Measurements from ENCODE around the gene MGAT3. TPM values are rescaled to one million over a fixed set of nuclear protein-coding genes. Genes with fewer than 3 reads are reported as not detected.

MGAT3 gene
- total RNA-seq, 2 donors from 2014 or later: 8.9 to 19.1 TPM

- no peak overlapping the region for H3K27ac ChIP-seq
- H3K9ac ChIP-seq (ENCODE audit: low read depth in 2 of 2, low read length in 2 of 2): no peak overlapping the region
- H3K27me3 ChIP-seq: no peaks in the 10 kb centered on the region
- no peak for DNase-seq
- intact Hi-C loops (cut with DNase I): no loop called here
- no peak overlapping the region for H3K4me3 ChIP-seq
- no peak for TF ChIP-seq CTCF (IDR thresholded peaks at IDR 0.05)
- H3K9me3 ChIP-seq: no peaks in the 10 kb centered on the region
- no peaks in the 10 kb centered on the region for H3K4me1 ChIP-seq
- peaks cover 19% of the 10 kb centered on the region for H3K36me3 ChIP-seq
These were observed 54.4 kb downstream of the MGAT3 start for GRCh38 chr22:39511226-39511625.

GRCh38 chr22:39512026-39512425 lies 55.2 kb downstream of the MGAT3 start:
- Histone ChIP-seq H3K27me3 (no peaks in the 10 kb centered on the region), H3K36me3 (peaks cover 12% of the 10 kb centered on the region), H3K4me1 (no peaks in the 10 kb centered on the region), H3K9ac (ENCODE audit: low read depth in 2 of 2, low read length in 2 of 2) (no peak overlapping the region), H3K4me3 (no peak overlapping the region), H3K27ac (no peak overlapping the region), H3K9me3 (no peaks in the 10 kb centered on the region)
- DNase-seq: no peak
- intact Hi-C loops (cut with DNase I): no loop called here
- no peak for TF ChIP-seq CTCF (IDR thresholded peaks at IDR 0.05)

GRCh38 chr22:39513791-39514190 lies 57.0 kb downstream of the MGAT3 start:
- Histone ChIP-seq H3K4me3 (no peak overlapping the region), H3K27ac (no peak overlapping the region), H3K27me3 (no peaks in the 10 kb centered on the region), H3K9ac (ENCODE audit: low read depth in 2 of 2, low read length in 2 of 2) (no peak overlapping the region), H3K4me1 (peaks cover 2% of the 10 kb centered on the region), H3K36me3 (peaks cover 12% of the 10 kb centered on the region), H3K9me3 (no peaks in the 10 kb centered on the region)
- intact Hi-C loops (cut with DNase I): no loop called here
- TF ChIP-seq CTCF (IDR thresholded peaks at IDR 0.05): no peak
- DNase-seq: no peak

GRCh38 chr22:39514373-39514973 lies 57.7 kb downstream of the MGAT3 start:
- Histone ChIP-seq H3K9me3 (no peaks in the 10 kb centered on the region), H3K36me3 (peaks cover 12% of the 10 kb centered on the region), H3K9ac (ENCODE audit: low read depth in 2 of 2, low read length in 2 of 2) (no peak overlapping the region), H3K4me1 (peaks cover 5% of the 10 kb centered on the region), H3K27me3 (no peaks in the 10 kb centered on the region), H3K27ac (no peak overlapping the region), H3K4me3 (no peak overlapping the region)
- peak; percentile 74 for DNase-seq
- peak; percentile 61 for TF ChIP-seq CTCF (IDR thresholded peaks at IDR 0.05)
- intact Hi-C loops (cut with DNase I): no loop called here

- no peak for TF ChIP-seq CTCF (IDR thresholded peaks at IDR 0.05)
- H3K27ac ChIP-seq: no peak overlapping the region
- H3K9ac ChIP-seq (ENCODE audit: low read depth in 2 of 2, low read length in 2 of 2): no peak overlapping the region
- intact Hi-C loops (cut with DNase I): loop anchor here (5.0 kb wide), 1 partner anchor 118 kb away; the partner anchor contains the start of gene TAB1
- DNase-seq: no peak
- H3K4me1 ChIP-seq: peaks cover 5% of the 10 kb centered on the region
- H3K4me3 ChIP-seq: no peak overlapping the region
- H3K27me3 ChIP-seq: no peaks in the 10 kb centered on the region
- H3K9me3 ChIP-seq: no peaks in the 10 kb centered on the region
- peaks cover 12% of the 10 kb centered on the region for H3K36me3 ChIP-seq
These were observed 58.6 kb downstream of the MGAT3 start for GRCh38 chr22:39515266-39516050.

All from colonic mucosa (tissue), 4 donors.